Measurements from ENCODE around the gene SLC39A11.

DNA sequence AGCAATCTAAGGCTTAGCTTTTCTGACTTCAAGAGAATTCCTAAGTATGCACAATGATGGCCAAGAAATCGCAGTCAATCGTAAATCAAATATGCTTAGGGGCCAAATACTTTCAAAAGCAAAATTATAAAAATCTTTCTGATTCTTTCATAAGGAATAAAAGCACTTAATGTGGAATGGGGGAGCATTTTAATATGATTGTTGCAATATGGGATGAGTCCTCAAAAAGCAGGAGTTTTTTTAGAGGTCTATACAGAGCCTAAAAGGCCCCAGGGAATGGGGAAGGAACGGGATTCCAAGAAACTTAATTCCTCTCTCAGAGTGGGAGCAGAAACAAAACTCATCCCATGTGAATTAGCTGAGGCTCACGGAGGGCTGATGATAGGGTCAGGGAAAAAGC, 14.7 kb upstream of the SLC39A11 start:
- TF ChIP-seq, protein P1, sequence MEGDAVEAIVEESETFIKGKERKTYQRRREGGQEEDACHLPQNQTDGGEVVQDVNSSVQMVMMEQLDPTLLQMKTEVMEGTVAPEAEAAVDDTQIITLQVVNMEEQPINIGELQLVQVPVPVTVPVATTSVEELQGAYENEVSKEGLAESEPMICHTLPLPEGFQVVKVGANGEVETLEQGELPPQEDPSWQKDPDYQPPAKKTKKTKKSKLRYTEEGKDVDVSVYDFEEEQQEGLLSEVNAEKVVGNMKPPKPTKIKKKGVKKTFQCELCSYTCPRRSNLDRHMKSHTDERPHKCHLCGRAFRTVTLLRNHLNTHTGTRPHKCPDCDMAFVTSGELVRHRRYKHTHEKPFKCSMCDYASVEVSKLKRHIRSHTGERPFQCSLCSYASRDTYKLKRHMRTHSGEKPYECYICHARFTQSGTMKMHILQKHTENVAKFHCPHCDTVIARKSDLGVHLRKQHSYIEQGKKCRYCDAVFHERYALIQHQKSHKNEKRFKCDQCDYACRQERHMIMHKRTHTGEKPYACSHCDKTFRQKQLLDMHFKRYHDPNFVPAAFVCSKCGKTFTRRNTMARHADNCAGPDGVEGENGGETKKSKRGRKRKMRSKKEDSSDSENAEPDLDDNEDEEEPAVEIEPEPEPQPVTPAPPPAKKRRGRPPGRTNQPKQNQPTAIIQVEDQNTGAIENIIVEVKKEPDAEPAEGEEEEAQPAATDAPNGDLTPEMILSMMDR (IDR thresholded peaks at IDR 0.05), result no peak
- TF ChIP-seq EP300 (IDR thresholded peaks at IDR 0.05) (no peak), POLR2A (IDR thresholded peaks at IDR 0.05) (no peak), POLR2AphosphoS5 (IDR thresholded peaks at IDR 0.05) (no peak)

Data from upper lobe of left lung (tissue), 4 donors.